ENCODE measurements around the gene C2CD4C. TPM values are rescaled to one million over a fixed set of nuclear protein-coding genes. Genes with fewer than 3 reads are reported as not detected.
A peak's percentile ranks its signal among the peaks of the same experiment; 100 is the strongest.
"Not testable (repeated sequence)": the region's sequence is repeated elsewhere in the genome, so short reads cannot be mapped to it uniquely, and the experiment has no call there.

C2CD4C gene
- total RNA-seq, 1 donor from 2014 or later = 1.1 TPM

DNA sequence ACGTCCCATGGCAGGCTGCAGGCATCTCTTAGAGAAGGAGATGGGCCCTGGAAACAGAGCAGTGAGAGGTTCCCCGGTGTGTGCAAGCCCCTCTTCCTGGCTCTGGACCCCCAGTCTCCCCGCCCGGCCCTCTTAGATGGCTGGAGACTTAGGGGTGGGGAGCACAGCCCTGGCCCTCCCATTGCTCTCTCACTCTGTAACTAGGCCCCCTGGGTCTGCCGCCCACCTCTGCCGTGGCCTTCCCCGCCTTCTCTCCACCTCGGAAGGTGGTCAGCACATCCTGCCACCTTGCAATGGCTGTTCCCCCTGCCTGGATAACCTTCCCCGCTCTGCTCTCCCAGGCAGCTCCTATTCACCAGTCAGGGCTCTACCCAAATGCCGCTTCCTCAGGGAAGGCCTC is 21.8 kb upstream of the C2CD4C start:
- H3K4me3 Mint-ChIP-seq (ENCODE audit: unreplicated experiment) = no peak overlapping the region
- no peaks in the 10 kb centered on the region for H3K27me3 Mint-ChIP-seq (ENCODE audit: low read depth)

DNA sequence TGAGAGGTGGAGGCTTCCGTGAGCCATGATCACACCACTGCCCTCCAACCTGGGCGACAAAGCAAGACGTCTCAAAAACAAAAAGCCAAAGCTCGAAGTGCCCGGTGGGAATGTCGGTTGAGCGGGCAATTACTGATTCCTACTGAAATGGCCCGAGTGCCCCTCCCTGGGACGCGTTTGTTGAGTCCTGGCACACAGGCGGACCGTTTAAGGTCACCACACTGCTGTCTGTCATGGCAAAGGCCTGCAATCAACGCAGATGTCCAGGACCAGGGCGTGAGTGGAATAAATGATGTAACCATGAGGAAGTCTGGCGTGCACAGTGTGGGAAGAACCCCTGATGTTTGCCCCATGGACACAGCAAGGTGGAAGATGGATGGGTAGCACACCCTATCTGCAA is 19.2 kb upstream of the C2CD4C start:
- H3K9me3 Mint-ChIP-seq (ENCODE audit: low read depth) = no peaks in the 10 kb centered on the region
- no peak overlapping the region for H3K27ac Mint-ChIP-seq (ENCODE audit: unreplicated experiment)
- H3K4me1 Mint-ChIP-seq (ENCODE audit: low read depth) = peaks cover 6% of the 10 kb centered on the region
- peak; percentile 60 for DNase-seq (ENCODE audit: low spot score)
- H3K36me3 Mint-ChIP-seq (ENCODE audit: low read depth) = peaks cover 20% of the 10 kb centered on the region
- H3K27me3 Mint-ChIP-seq (ENCODE audit: low read depth) = no peaks in the 10 kb centered on the region
- TF ChIP-seq, protein P1, sequence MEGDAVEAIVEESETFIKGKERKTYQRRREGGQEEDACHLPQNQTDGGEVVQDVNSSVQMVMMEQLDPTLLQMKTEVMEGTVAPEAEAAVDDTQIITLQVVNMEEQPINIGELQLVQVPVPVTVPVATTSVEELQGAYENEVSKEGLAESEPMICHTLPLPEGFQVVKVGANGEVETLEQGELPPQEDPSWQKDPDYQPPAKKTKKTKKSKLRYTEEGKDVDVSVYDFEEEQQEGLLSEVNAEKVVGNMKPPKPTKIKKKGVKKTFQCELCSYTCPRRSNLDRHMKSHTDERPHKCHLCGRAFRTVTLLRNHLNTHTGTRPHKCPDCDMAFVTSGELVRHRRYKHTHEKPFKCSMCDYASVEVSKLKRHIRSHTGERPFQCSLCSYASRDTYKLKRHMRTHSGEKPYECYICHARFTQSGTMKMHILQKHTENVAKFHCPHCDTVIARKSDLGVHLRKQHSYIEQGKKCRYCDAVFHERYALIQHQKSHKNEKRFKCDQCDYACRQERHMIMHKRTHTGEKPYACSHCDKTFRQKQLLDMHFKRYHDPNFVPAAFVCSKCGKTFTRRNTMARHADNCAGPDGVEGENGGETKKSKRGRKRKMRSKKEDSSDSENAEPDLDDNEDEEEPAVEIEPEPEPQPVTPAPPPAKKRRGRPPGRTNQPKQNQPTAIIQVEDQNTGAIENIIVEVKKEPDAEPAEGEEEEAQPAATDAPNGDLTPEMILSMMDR (IDR thresholded peaks at IDR 0.05) = no peak
- H3K4me3 Mint-ChIP-seq (ENCODE audit: unreplicated experiment) = no peak overlapping the region

More for the DNA sequence above, 21.8 kb upstream of the C2CD4C start:
- Mint-ChIP-seq H3K27ac (ENCODE audit: unreplicated experiment) (no peak overlapping the region), H3K4me1 (ENCODE audit: low read depth) (peaks cover 6% of the 10 kb centered on the region), H3K9me3 (ENCODE audit: low read depth) (no peaks in the 10 kb centered on the region), H3K36me3 (ENCODE audit: low read depth) (peaks cover 18% of the 10 kb centered on the region)
- DNase-seq (ENCODE audit: low spot score) = no peak
- TF ChIP-seq, protein P1 (IDR thresholded peaks at IDR 0.05) = no peak

DNA sequence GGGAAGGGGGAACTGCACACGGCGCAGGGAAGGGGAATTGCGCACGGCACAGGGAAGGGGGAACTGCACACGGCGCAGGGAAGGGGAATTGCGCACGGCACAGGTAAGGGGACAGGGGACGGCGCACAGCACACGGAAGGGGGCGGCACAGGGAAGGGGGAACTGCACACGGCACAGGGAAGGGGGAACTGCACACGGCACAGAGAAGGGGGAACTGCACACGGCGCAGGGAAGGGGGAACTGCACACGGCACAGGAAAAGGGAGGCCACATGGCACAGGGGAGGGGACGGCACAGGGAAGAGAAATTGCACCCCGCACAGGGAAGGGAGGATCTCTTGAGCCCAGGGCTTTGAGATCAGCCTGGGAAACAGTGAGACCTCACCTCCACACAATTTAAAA is 18.7 kb upstream of the C2CD4C start:
- not testable (repeated sequence) for H3K27me3 Mint-ChIP-seq (ENCODE audit: low read depth); H3K27ac Mint-ChIP-seq (ENCODE audit: unreplicated experiment); H3K9me3 Mint-ChIP-seq (ENCODE audit: low read depth); H3K4me1 Mint-ChIP-seq (ENCODE audit: low read depth); H3K4me3 Mint-ChIP-seq (ENCODE audit: unreplicated experiment); DNase-seq (ENCODE audit: low spot score)
- peaks cover 20% of the 10 kb centered on the region for H3K36me3 Mint-ChIP-seq (ENCODE audit: low read depth)

DNA sequence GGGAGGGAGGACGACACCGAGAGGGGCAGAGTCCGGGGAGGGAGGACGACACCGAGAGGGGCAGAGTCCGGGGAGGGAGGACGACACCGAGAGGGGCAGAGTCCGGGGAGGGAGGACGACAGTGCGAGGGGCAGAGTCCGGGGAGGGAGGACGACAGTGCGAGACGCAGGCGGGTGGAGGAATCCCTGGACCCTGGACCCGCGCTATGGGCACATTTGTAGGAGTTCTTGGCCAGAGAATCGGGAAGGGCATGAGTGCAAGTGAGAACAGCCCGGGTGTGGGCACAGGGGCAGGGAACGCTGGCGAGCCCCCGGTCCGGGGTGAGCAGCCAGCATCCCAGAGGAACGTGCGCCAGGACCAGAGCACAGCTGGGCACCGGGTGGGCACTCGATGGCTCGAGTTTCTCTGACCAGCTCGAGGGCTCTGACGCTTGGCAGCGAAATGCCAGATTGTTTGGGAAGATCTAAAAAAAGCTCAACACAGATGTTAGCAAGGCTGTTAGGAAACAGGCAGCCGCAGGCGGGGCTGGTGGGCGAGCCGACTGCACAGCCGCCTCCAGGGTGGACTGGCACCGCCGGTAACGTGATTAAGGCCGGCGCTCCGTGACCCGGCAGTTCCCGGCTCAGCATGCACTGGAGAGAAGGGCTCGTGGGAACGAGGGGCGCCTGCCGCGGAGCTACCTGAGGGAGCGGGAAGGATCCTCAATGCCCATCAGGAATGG is 17.9 kb upstream of the C2CD4C start:
- H3K36me3 Mint-ChIP-seq (ENCODE audit: low read depth) = peaks cover 20% of the 10 kb centered on the region

DNA sequence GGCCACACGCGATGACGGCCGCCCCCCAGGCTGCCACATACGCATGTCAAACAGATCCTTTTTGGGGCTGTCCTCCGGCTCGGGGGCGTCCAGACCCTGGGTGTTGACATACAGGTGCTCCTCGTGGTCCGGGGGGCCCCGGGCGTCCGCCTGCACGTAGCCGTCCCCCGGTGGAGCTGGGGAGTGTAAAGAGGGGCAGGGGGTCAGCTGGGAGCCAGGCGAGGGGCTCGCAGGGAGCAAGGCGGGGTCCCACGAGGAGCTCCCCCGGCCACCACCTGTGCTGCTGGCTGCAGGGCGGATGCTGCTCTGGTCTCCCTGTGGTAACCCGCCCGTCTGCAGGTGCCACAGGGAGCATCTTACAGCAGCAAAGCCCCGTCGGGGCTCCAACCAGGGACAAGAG is 16.1 kb upstream of the C2CD4C start:
- DNase-seq (ENCODE audit: low spot score) = peak; percentile 96
- Mint-ChIP-seq H3K27me3 (ENCODE audit: low read depth) (no peaks in the 10 kb centered on the region), H3K36me3 (ENCODE audit: low read depth) (peaks cover 14% of the 10 kb centered on the region), H3K4me3 (ENCODE audit: unreplicated experiment) (no peak overlapping the region), H3K9me3 (ENCODE audit: low read depth) (no peaks in the 10 kb centered on the region), H3K4me1 (ENCODE audit: low read depth) (peaks cover 6% of the 10 kb centered on the region), H3K27ac (ENCODE audit: unreplicated experiment) (no peak overlapping the region)
- TF ChIP-seq, protein P1 (IDR thresholded peaks at IDR 0.05) = no peak

More for the DNA sequence above, 17.9 kb upstream of the C2CD4C start:
- no peaks in the 10 kb centered on the region for H3K9me3 Mint-ChIP-seq (ENCODE audit: low read depth)
- peak; percentile 87 for DNase-seq (ENCODE audit: low spot score)
- H3K4me3 Mint-ChIP-seq (ENCODE audit: unreplicated experiment) = no peak overlapping the region
- no peak overlapping the region for H3K27ac Mint-ChIP-seq (ENCODE audit: unreplicated experiment)
- H3K4me1 Mint-ChIP-seq (ENCODE audit: low read depth) = peaks cover 6% of the 10 kb centered on the region
- no peaks in the 10 kb centered on the region for H3K27me3 Mint-ChIP-seq (ENCODE audit: low read depth)
- TF ChIP-seq, protein P1 (IDR thresholded peaks at IDR 0.05) = no peak

DNA sequence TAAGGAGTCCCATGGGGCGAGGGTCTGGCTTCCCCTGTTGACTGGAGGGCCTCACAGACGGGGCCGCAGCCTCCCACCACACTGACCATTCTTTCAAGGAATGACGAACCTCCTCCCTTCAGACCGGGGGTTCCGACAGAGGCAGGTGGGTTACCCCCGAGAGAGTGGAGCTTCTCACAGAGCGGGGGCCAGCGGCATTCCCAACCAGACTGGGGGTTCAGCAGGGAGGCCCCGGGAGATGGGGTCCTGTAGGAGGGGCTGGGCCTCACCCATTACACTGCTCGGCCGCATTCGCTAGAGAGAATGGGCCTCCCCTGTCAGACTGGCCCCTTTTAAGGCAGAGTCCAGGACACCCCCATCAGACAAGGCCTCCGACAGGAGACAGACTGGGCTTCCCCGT is 15.6 kb upstream of the C2CD4C start:
- Mint-ChIP-seq H3K4me1 (ENCODE audit: low read depth) (peaks cover 6% of the 10 kb centered on the region), H3K36me3 (ENCODE audit: low read depth) (peaks cover 10% of the 10 kb centered on the region), H3K9me3 (ENCODE audit: low read depth) (no peaks in the 10 kb centered on the region), H3K27ac (ENCODE audit: unreplicated experiment) (no peak overlapping the region), H3K4me3 (ENCODE audit: unreplicated experiment) (no peak overlapping the region), H3K27me3 (ENCODE audit: low read depth) (no peaks in the 10 kb centered on the region)
- DNase-seq (ENCODE audit: low spot score) = peak; percentile 87
- TF ChIP-seq, protein P1 (IDR thresholded peaks at IDR 0.05) = no peak

Data from chondrocyte (in vitro differentiated cells).